Skeletal muscle tissue (tissue), 4 donors: ENCODE data around the gene TUB. TPM values are rescaled to one million over a fixed set of nuclear protein-coding genes. Genes with fewer than 3 reads are reported as not detected.

Source experiments
- H3K27ac ChIP-seq: one replicate; pipeline ENCODE4 v1.7.0; 2013; ENCODE audit warnings: mild to moderate bottlenecking, low read depth, low read length, inconsistent platforms
- H3K27me3 ChIP-seq, 3 donors: one replicate each; pipeline ENCODE4 v1.7.0; 2013; ENCODE audit warnings: low read length in 3 of 3; ENCODE audit not compliant: control insufficient read depth in 3 of 3, insufficient read depth in 3 of 3
- H3K36me3 ChIP-seq, 3 donors: one replicate each; pipeline ENCODE4 v1.7.0; 2013; ENCODE audit warnings: low read length in 3 of 3; ENCODE audit not compliant: control insufficient read depth in 3 of 3, insufficient read depth in 3 of 3
- H3K4me1 ChIP-seq, 3 donors: one replicate each; pipeline ENCODE4 v1.7.0; 2013; ENCODE audit warnings: low read length in 3 of 3, mild to moderate bottlenecking in 3 of 3; ENCODE audit not compliant: control insufficient read depth in 3 of 3, insufficient read depth in 3 of 3
- H3K4me3 ChIP-seq, 3 donors: one replicate each; pipeline ENCODE4 v1.7.0; 2013; ENCODE audit warnings: low read length in 3 of 3
- H3K9ac ChIP-seq, 3 donors: one replicate each; pipeline ENCODE4 v1.7.0; 2013; ENCODE audit warnings: low read length in 3 of 3, mild to moderate bottlenecking in 3 of 3, moderate library complexity in 2 of 3, low read depth in 1 of 3
- H3K9me3 ChIP-seq, 3 donors: one replicate each; pipeline ENCODE4 v1.7.0; 2013; ENCODE audit warnings: low read length in 3 of 3; ENCODE audit not compliant: control insufficient read depth in 3 of 3
- total RNA-seq: library from RNA; depleted of rRNA; stranded (reverse); fragments of >200 nt; gene quantifications from one replicate; pipeline ENCODE4 v1.2.3, GENCODE V29; 2014
- donor health status: Osteomylitis.

TUB gene
- total RNA-seq, 1 donor from 2014 or later, result 8.9 TPM

DNA sequence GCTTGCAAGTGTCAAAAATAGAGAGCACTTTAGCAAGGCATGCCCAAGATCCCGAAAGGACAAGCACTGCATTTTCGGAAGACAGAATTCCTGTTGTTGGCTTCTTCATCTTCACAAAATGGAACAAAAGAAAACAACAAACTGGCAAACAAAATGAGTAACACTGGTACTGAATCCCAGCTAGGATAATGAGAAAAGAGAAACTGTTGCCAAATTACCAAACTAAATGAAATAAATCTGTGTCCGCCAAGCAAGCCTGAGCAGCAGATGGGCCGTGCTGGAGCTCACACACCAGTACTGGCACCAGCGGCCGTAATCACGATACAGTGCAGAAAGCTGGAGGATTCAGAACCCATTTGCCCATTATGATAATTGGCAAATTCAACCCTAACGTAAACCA lies 30.6 kb downstream of the TUB start:
- H3K36me3 ChIP-seq, result no peaks in the 10 kb centered on the region
- H3K4me1 ChIP-seq, result peaks cover 16 to 35% (median 33%) of the 10 kb centered on the region in 3 donors
- peaks cover 0 to 4% (median 0%) of the 10 kb centered on the region in 3 donors for H3K9me3 ChIP-seq
- peak overlapping the region in 1 of 3 donors; percentile 8 for H3K9ac ChIP-seq
- H3K27ac ChIP-seq, result no peak overlapping the region
- no peak overlapping the region for H3K4me3 ChIP-seq
- H3K27me3 ChIP-seq, result no peaks in the 10 kb centered on the region

DNA sequence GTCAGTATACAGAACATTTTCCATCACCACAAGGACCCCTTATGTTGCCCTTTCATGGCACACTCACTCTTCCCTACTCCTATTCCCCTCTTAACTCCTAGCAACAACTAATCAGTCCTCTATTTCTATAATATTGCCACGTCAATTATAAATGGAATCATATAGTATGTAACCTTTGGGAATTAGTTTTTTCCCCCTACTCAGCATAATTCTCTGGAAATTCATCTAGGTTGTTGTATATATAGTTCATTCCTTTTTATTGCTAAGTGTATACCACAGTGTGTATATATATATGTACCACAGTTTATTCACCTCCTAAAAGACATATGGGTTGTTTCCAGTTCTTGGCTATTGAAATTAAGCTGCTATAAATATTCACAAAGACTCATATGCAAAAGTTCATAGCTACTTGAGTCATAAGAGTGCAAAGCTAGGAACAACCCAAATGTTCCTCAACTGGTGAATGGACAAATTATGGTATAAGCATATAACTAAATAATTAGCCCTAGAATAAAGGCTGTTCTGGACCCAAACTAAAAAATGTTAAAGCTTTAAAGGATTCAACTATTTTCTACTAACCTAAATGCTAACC lies 41.3 kb downstream of the TUB start:
- Histone ChIP-seq H3K4me3 (no peak overlapping the region), H3K27ac (no peak overlapping the region), H3K4me1 (no peaks in the 10 kb centered on the region)

DNA sequence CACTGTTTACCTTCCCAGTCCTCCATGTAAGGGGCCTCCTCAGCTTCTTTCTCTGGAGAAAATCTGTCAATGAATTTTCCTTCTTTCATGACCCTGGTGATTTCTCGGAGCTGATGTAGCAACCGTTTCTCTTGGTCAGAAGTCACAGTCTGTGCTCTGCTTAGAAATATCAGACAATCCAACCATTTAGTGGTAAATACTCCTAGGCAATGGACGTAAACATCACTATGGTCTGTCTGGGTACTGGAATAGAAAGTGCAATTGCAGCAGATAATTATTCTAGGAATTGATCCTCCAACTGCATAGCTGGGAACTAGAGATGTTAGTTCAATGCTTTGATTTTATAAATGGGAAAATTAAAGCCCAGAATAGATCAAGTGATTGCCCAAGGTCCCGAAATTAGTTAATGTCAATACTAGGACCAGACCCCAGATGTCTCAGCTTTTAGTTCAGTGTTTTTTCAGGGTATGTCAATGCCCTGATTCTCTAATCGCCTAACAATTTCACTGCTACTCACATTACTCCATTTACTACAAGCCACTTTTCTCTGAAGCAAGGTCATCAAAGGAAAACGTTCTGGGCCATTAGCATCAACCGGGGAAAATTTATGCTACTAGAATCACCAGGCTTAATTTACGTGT lies 45.8 kb downstream of the TUB start:
- no peaks in the 10 kb centered on the region for H3K9me3 ChIP-seq
- no peaks in the 10 kb centered on the region for H3K27me3 ChIP-seq
- no peaks in the 10 kb centered on the region for H3K36me3 ChIP-seq
- H3K4me1 ChIP-seq, result no peaks in the 10 kb centered on the region
- no peak overlapping the region for H3K27ac ChIP-seq
- no peak overlapping the region for H3K9ac ChIP-seq
- H3K4me3 ChIP-seq, result no peak overlapping the region

More for the DNA sequence above, 41.3 kb downstream of the TUB start:
- no peaks in the 10 kb centered on the region for H3K36me3 ChIP-seq
- no peaks in the 10 kb centered on the region for H3K27me3 ChIP-seq
- no peak overlapping the region for H3K9ac ChIP-seq
- H3K9me3 ChIP-seq, result no peaks in the 10 kb centered on the region

DNA sequence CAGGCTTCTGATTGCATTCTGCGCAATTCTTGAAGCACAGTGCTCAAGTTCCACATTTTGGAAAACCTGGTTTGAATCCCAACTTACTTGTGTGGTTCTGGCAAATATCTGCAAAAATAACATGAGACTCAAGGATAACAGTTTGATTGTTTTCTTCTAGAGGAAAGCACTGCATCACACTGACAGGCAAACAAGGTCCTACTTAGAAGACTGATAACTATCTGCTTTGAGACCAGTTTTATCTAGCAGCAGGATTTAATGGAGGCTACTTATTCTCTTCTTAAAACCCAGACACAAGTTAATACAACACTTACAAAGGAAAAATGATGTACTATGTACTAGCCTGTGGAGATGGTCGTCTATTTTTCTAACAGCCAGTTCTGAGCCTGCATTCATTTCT lies 46.4 kb downstream of the TUB start:
- no peak overlapping the region for H3K9ac ChIP-seq
- no peaks in the 10 kb centered on the region for H3K36me3 ChIP-seq
- no peak overlapping the region for H3K4me3 ChIP-seq
- no peaks in the 10 kb centered on the region for H3K4me1 ChIP-seq
- no peaks in the 10 kb centered on the region for H3K27me3 ChIP-seq
- no peak overlapping the region for H3K27ac ChIP-seq
- H3K9me3 ChIP-seq, result no peaks in the 10 kb centered on the region

DNA sequence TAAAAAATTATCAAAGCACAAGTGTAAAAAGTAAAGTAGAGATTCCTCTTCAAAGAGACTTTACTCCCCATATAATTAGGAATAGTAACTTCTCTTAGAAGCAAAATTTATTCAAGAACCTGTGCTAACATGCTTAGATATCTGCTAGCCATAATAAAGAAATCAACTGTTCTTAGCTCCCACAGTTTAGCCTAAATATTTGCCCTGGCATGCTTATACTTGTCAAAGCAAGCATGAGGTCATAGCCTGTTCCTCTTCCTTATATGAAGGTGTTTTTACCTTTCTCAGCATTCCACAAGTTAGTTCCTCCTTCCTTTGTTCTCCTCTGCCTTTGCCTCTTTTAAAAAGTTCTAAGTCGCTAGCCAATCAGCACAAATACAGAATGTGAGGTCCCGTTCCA lies 57.5 kb downstream of the TUB start:
- Histone ChIP-seq H3K9ac (no peak overlapping the region), H3K27me3 (no peaks in the 10 kb centered on the region), H3K4me1 (no peaks in the 10 kb centered on the region), H3K4me3 (no peak overlapping the region), H3K27ac (no peak overlapping the region), H3K36me3 (peaks cover 0 to 5% (median 5%) of the 10 kb centered on the region in 3 donors), H3K9me3 (no peaks in the 10 kb centered on the region)

DNA sequence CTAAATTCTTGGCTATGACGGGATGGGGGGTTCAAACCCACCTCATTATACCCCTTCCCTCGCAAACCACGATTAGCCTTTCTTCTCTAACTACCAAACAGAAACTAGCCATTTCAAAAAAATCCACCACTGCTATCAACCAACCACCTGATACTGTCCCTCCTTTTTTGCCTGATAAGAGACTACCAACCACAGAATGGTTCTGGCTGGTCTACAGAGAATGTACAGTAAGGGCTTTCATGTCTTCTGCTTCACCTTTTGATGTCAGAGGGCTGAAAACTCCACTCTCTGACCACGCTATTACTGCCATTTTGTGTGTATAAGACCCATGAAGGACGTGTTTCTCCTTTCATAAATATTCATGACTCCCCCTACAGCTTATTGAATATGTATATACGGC lies 68.7 kb downstream of the TUB start:
- Histone ChIP-seq H3K36me3 (no peaks in the 10 kb centered on the region), H3K27ac (no peak overlapping the region), H3K9ac (no peak overlapping the region), H3K27me3 (no peaks in the 10 kb centered on the region), H3K4me1 (peaks cover 0 to 2% (median 0%) of the 10 kb centered on the region in 3 donors), H3K9me3 (no peaks in the 10 kb centered on the region), H3K4me3 (no peak overlapping the region)

Other genes starting within 250 kb of the TUB start
- gene OR10A6, start 149.9 kb upstream of the TUB start, total RNA-seq, result not detected
- not detected for gene OR10A3, start 139.5 kb upstream of the TUB start, total RNA-seq
- not detected for gene NLRP10, start 115.8 kb upstream of the TUB start, total RNA-seq
- gene EIF3F, start 93.9 kb upstream of the TUB start, total RNA-seq, result 283 TPM
- 0.52 TPM for gene RIC3, start 87.8 kb downstream of the TUB start, total RNA-seq
- gene LMO1, start 182.7 kb downstream of the TUB start, total RNA-seq, result not detected